Lower leg skin (tissue), 4 donors: ENCODE measurements around the gene ADARB2. TPM values are rescaled to one million over a fixed set of nuclear protein-coding genes. Genes with fewer than 3 reads are reported as not detected.

ENCODE experiments used
- DNase-seq, 2 donors: peaks; one replicate each; pipeline ENCODE4 v3.0.0-alpha.2; 2019; ENCODE audit warnings: low spot score in 2 of 2
- H3K4me3 ChIP-seq: fragments of 200-600 bp; sonication (generic); 2 replicates; pipeline ENCODE4 v1.5.1; 2017; ENCODE audit warnings: mild to moderate bottlenecking, low read depth; ENCODE audit not compliant: poor library complexity, severe bottlenecking
- CTCF ChIP-seq, 3 donors: fragments of 450-650 bp; IDR thresholded peaks; one replicate each; pipeline ENCODE4 v1.5.1; 2016; ENCODE audit warnings: antibody characterized with exemption in 3 of 3, mild to moderate bottlenecking in 3 of 3, moderate library complexity in 2 of 3
- POLR2A ChIP-seq, 2 donors: fragments of 450-650 bp; IDR thresholded peaks; one replicate each; pipeline ENCODE4 v1.6.1; 2016 to 2017; ENCODE audit warnings: antibody characterized with exemption in 2 of 2, mild to moderate bottlenecking in 1 of 2, moderate library complexity in 1 of 2
- WGBS, 2 donors: methylation state at CpG; one replicate each; pipeline ENCODE4 v1.1.5; 2018; 5-methylcytosine and 5-hydroxymethylcytosine counted together
- intact Hi-C: fragments of 100-400 bp; cut with DNase I; formaldehyde crosslinking; loops from one replicate; pipeline ENCODE4 v1.15.0; 2023; ENCODE audit warnings: low total_unique reads
- total RNA-seq, 4 donors: library from RNA; depleted of rRNA; stranded (reverse); fragments of >200 nt; gene quantifications; one replicate each; pipeline ENCODE4 v1.1.0, GENCODE V29; 2016

Gene ADARB2
- total RNA-seq, 4 donors from 2014 or later, result 0.72 to 3.6 (median 1.8) TPM

- peak in 1 of 2 donors; percentile 62 for DNase-seq
- 81 to 84% methylated on average over 32 of the region's 32 CpGs for WGBS, 2 donors
- intact Hi-C loops, result no loop called here
- no peak for TF ChIP-seq CTCF (IDR thresholded peaks at IDR 0.05)
- TF ChIP-seq POLR2A (IDR thresholded peaks at IDR 0.05), result no peak
- H3K4me3 ChIP-seq, result no peak overlapping the region
Observed at GRCh38 chr10:1152386-1153250, 584.7 kb downstream of the ADARB2 start.

GRCh38 chr10:1151076-1152033 lies 586.0 kb downstream of the ADARB2 start:
- WGBS, 2 donors, result 75% methylated on average over 15 of the region's 15 CpGs
- peak in 1 of 2 donors; percentile 65 for DNase-seq
- no peak for TF ChIP-seq POLR2A (IDR thresholded peaks at IDR 0.05)
- TF ChIP-seq CTCF (IDR thresholded peaks at IDR 0.05), result no peak
- H3K4me3 ChIP-seq, result no peak overlapping the region
- intact Hi-C loops, result no loop called here

GRCh38 chr10:1150638-1150955 lies 586.7 kb downstream of the ADARB2 start:
- intact Hi-C loops, result no loop called here

GRCh38 chr10:1149793-1150637 lies 587.3 kb downstream of the ADARB2 start:
- peak; percentile 26 to 70 for DNase-seq
- WGBS, 2 donors, result 78 to 80% methylated on average over 23 of the region's 23 CpGs
- H3K4me3 ChIP-seq, result no peak overlapping the region
- TF ChIP-seq POLR2A (IDR thresholded peaks at IDR 0.05) (no peak), CTCF (IDR thresholded peaks at IDR 0.05) (no peak)
- intact Hi-C loops, result no loop called here

More at GRCh38 chr10:1150638-1150955, 586.7 kb downstream of the ADARB2 start:
- 89 to 90% methylated on average over 12 to 13 of the region's 13 CpGs for WGBS, 2 donors
- no peak overlapping the region for H3K4me3 ChIP-seq
- peak in 1 of 2 donors; percentile 50 for DNase-seq
- TF ChIP-seq POLR2A (IDR thresholded peaks at IDR 0.05) (no peak), CTCF (IDR thresholded peaks at IDR 0.05) (no peak)
